ENCODE measurements around the gene SIMC1.

DNA sequence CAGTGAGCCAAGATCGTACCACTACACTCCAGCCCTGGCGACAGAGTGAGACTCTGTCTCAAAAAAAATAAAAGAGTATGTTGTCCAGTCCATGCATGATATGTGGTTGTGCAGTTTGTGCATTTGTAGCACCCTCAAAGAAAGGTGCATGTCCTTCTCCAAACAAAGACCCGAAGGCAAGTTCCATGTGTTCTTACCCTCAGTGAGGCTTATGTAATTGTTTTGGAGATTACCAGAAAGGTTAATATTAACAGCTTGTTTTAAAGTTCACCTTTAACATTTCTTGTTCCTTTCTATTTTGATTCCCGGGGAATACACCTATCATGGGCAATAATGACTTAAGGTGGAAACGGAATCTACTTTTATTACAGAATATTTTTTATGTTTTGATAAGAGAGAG, 101.1 kb downstream of the SIMC1 start:
- TF ChIP-seq CTCF (IDR thresholded peaks at IDR 0.05 in 2 of 3, conservative IDR thresholded peaks at IDR 0.05 in 1 of 3; ENCODE audit: borderline replicate concordance in 1 of 3, insufficient read depth in 1 of 3, low read depth in 2 of 3, low read length in 2 of 3) (no peak), EZH2 (IDR thresholded peaks at IDR 0.05) (no peak), EZH2phosphoT487 (IDR thresholded peaks at IDR 0.05; ENCODE audit: borderline replicate concordance) (no peak), POLR2AphosphoS5 (IDR thresholded peaks at IDR 0.05; ENCODE audit: low read depth, low read length) (no peak), RAD21 (IDR thresholded peaks at IDR 0.05; ENCODE audit: low read depth) (no peak), SIN3A (IDR thresholded peaks at IDR 0.05; ENCODE audit: low read depth) (no peak), ZNF274 (IDR thresholded peaks at IDR 0.05; ENCODE audit: low read depth, low read length) (no peak), SP1 (IDR thresholded peaks at IDR 0.05; ENCODE audit: low read depth) (no peak), POLR2A (IDR thresholded peaks at IDR 0.05; ENCODE audit: borderline replicate concordance, extremely low read depth, insufficient read depth, insufficient read length) (no peak), YY1 (IDR thresholded peaks at IDR 0.05; ENCODE audit: extremely low read depth, insufficient replicate concordance, low read depth, low read length) (no peak), FOSL1 (IDR thresholded peaks at IDR 0.05; ENCODE audit: low read depth) (no peak), JUND (IDR thresholded peaks at IDR 0.05) (no peak)
- TF ChIP-seq, protein P1, sequence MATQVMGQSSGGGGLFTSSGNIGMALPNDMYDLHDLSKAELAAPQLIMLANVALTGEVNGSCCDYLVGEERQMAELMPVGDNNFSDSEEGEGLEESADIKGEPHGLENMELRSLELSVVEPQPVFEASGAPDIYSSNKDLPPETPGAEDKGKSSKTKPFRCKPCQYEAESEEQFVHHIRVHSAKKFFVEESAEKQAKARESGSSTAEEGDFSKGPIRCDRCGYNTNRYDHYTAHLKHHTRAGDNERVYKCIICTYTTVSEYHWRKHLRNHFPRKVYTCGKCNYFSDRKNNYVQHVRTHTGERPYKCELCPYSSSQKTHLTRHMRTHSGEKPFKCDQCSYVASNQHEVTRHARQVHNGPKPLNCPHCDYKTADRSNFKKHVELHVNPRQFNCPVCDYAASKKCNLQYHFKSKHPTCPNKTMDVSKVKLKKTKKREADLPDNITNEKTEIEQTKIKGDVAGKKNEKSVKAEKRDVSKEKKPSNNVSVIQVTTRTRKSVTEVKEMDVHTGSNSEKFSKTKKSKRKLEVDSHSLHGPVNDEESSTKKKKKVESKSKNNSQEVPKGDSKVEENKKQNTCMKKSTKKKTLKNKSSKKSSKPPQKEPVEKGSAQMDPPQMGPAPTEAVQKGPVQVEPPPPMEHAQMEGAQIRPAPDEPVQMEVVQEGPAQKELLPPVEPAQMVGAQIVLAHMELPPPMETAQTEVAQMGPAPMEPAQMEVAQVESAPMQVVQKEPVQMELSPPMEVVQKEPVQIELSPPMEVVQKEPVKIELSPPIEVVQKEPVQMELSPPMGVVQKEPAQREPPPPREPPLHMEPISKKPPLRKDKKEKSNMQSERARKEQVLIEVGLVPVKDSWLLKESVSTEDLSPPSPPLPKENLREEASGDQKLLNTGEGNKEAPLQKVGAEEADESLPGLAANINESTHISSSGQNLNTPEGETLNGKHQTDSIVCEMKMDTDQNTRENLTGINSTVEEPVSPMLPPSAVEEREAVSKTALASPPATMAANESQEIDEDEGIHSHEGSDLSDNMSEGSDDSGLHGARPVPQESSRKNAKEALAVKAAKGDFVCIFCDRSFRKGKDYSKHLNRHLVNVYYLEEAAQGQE (IDR thresholded peaks at IDR 0.05; ENCODE audit: low read depth) = no peak
- TF ChIP-seq, protein P2, sequence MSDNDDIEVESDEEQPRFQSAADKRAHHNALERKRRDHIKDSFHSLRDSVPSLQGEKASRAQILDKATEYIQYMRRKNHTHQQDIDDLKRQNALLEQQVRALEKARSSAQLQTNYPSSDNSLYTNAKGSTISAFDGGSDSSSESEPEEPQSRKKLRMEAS (IDR thresholded peaks at IDR 0.05) = no peak
